ENCODE data around the gene ZDHHC24. TPM values are rescaled to one million over a fixed set of nuclear protein-coding genes. Genes with fewer than 3 reads are reported as not detected.

Gene ZDHHC24
- total and polyA plus RNA-seq, 8 donors: 2.6 to 73.9 (median 7.3) TPM

GRCh38 chr11:66476173-66476840, 69.5 kb downstream of the ZDHHC24 start:
- Histone ChIP-seq H3K4me3 (no peak overlapping the region), H3K36me3 (peaks cover 23 to 56% (median 51%) of the 10 kb centered on the region in 4 donors), H3K4me1 (peaks cover 0 to 26% (median 19%) of the 10 kb centered on the region in 4 donors), H3K27me3 (no peaks in the 10 kb centered on the region), H3K9me3 (no peaks in the 10 kb centered on the region), H3K27ac (no peak overlapping the region)
- intact Hi-C loops (cut with DNase I; ENCODE audit: low total_unique reads): no loop called here
- peak in 1 of 2 donors; percentile 1 for DNase-seq
- TF ChIP-seq POLR2A (IDR thresholded peaks at IDR 0.05): no peak
- WGBS, 5 donors: 78 to 87% (median 81%) methylated on average over 7 to 10 of the region's 10 CpGs

GRCh38 chr11:66475349-66476172, 70.3 kb downstream of the ZDHHC24 start:
- intact Hi-C loops (cut with DNase I; ENCODE audit: low total_unique reads): no loop called here
- no peak overlapping the region for H3K27ac ChIP-seq
- TF ChIP-seq POLR2AphosphoS5 (IDR thresholded peaks at IDR 0.05): no peak
- TF ChIP-seq CTCF (IDR thresholded peaks at IDR 0.05): no peak
- TF ChIP-seq POLR2A (IDR thresholded peaks at IDR 0.05): no peak
- TF ChIP-seq EP300 (IDR thresholded peaks at IDR 0.05): no peak
- no peaks in the 10 kb centered on the region for H3K9me3 ChIP-seq
- no peak for DNase-seq
- H3K36me3 ChIP-seq: peaks cover 23 to 63% (median 57%) of the 10 kb centered on the region in 4 donors
- H3K4me3 ChIP-seq: no peak overlapping the region
- 89 to 95% (median 93%) methylated on average over 16 to 44 of the region's 44 CpGs for WGBS, 5 donors
- H3K4me1 ChIP-seq: peaks cover 0 to 19% (median 12%) of the 10 kb centered on the region in 4 donors
- H3K27me3 ChIP-seq: no peaks in the 10 kb centered on the region

- no peaks in the 10 kb centered on the region for H3K9me3 ChIP-seq
- H3K27ac ChIP-seq: no peak overlapping the region
- no peak for TF ChIP-seq CTCF (IDR thresholded peaks at IDR 0.05)
- no peak for TF ChIP-seq EP300 (IDR thresholded peaks at IDR 0.05)
- TF ChIP-seq POLR2A (IDR thresholded peaks at IDR 0.05): no peak
- TF ChIP-seq POLR2AphosphoS5 (IDR thresholded peaks at IDR 0.05): no peak
- DNase-seq: no peak
- H3K27me3 ChIP-seq: no peaks in the 10 kb centered on the region
- peaks cover 23 to 66% (median 59%) of the 10 kb centered on the region in 4 donors for H3K36me3 ChIP-seq
- WGBS, 5 donors: 79 to 96% (median 90%) methylated on average over 9 to 20 of the region's 20 CpGs
- intact Hi-C loops (cut with DNase I; ENCODE audit: low total_unique reads): no loop called here
- H3K4me1 ChIP-seq: peaks cover 0 to 12% (median 5%) of the 10 kb centered on the region in 4 donors
- H3K4me3 ChIP-seq: no peak overlapping the region
These were observed 72.0 kb downstream of the ZDHHC24 start for GRCh38 chr11:66473608-66474515.

GRCh38 chr11:66473167-66473566, 72.7 kb downstream of the ZDHHC24 start:
- WGBS, 5 donors: 89 to 94% (median 93%) methylated on average over 11 of the region's 11 CpGs
- intact Hi-C loops (cut with DNase I; ENCODE audit: low total_unique reads): no loop called here
- Histone ChIP-seq H3K36me3 (peaks cover 23 to 66% (median 59%) of the 10 kb centered on the region in 4 donors), H3K27ac (no peak overlapping the region), H3K4me3 (no peak overlapping the region), H3K4me1 (peaks cover 0 to 13% (median 2%) of the 10 kb centered on the region in 4 donors), H3K27me3 (no peaks in the 10 kb centered on the region), H3K9me3 (no peaks in the 10 kb centered on the region)
- no peak for DNase-seq
- no peak for TF ChIP-seq POLR2AphosphoS5 (IDR thresholded peaks at IDR 0.05)
- no peak for TF ChIP-seq EP300 (IDR thresholded peaks at IDR 0.05)
- no peak for TF ChIP-seq POLR2A (IDR thresholded peaks at IDR 0.05)
- no peak for TF ChIP-seq CTCF (IDR thresholded peaks at IDR 0.05)
